GM12865 (cell line): ENCODE data around the gene TTK.

Experiments
- DNase-seq: peaks from one replicate; pipeline ENCODE4 v3.0.0; 2010; ENCODE audit warnings: low read depth
- H3K4me3 ChIP-seq: 2 replicates; pipeline ENCODE4 v1.5.1; 2011; ENCODE audit warnings: mild to moderate bottlenecking, low read depth, low read length, control low read depth
- CTCF ChIP-seq: IDR thresholded peaks from 2 replicates; pipeline ENCODE4 v1.5.1; 2011; ENCODE audit warnings: low read length, control low read depth, low read depth, inconsistent platforms; ENCODE audit not compliant: insufficient read depth; ENCODE audit errors: missing control alignments

The TTK gene

DNA sequence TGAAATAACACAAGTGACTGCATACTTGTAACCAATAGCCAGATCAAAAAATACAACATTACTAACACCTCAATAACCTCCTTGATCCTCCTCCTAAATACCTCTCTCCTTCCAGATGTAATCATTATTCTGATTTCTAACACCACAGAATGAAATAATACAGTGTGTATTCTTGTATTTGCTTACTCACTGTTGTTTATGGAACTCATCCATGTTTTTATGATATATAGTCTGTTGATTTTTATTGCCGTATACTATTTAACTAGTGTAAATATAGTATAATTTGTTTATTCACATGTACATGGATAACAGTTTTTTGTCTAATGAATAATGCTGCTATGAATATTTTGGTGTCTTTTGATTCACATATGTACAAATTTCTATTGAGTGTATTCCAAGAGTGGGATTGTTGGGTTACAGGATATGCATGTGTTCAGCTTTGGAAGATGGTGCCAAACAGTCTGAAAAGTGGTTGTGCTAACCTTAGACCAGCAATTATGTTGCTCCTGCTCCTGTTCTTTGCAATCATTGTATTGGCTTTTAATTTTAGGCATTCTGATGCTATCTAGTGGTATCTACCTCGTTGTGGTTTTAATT lies 11.5 kb downstream of the TTK start:
- no peak overlapping the region for H3K4me3 ChIP-seq
- TF ChIP-seq CTCF: no peak
- no peak for DNase-seq

- TF ChIP-seq CTCF: no peak
- no peak overlapping the region for H3K4me3 ChIP-seq
Observed at GRCh38 chr6:80020381-80021120, 16.1 kb downstream of the TTK start.

DNA sequence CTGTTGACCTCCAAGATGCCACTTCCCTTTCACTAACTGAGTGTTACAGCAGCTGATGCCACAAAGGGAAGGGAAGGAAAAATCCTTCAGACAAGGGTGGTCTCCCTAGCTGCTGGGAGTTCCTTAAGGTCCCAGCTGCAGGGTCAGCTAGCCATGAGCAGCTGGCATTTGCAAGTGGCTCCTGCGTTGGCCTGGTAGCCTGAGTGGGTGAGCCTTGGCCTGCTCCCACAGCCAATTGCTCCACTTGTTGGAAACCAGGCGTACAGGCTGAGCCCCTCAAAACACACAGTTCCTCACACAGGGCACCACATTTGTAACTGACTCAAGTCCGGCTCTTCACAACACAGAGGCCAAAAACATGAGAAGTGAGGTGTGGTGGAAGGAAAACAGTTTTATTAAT lies 16.7 kb downstream of the TTK start:
- TF ChIP-seq CTCF: no peak
- DNase-seq: no peak
- H3K4me3 ChIP-seq: no peak overlapping the region

More at GRCh38 chr6:80020381-80021120, 16.1 kb downstream of the TTK start:
- no peak for DNase-seq

GRCh38 chr6:80021591-80021990 lies 17.1 kb downstream of the TTK start:
- DNase-seq: no peak
- H3K4me3 ChIP-seq: no peak overlapping the region
- no peak for TF ChIP-seq CTCF

DNA sequence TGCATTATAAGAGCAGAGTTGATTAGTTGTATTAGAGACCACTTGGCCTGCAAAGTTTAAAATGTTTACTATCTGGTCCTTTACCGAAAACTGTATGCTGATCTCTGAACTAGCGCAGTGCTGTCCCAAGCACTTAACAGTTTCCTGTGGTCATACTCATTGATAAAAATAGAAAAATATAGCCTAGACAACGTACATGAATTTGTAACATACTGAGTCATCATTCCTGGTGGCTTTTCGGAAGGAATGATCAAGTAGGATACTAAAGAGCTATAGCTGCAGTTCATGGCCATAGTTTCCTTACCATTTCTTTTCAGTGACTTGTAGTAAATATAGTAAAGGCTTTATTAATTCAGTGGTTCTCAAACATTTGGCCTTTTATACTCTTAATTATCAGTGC lies 18.4 kb downstream of the TTK start:
- no peak for TF ChIP-seq CTCF
- no peak for DNase-seq
- H3K4me3 ChIP-seq: no peak overlapping the region

- no peak overlapping the region for H3K4me3 ChIP-seq
- DNase-seq: no peak
- no peak for TF ChIP-seq CTCF
Observed at GRCh38 chr6:80028589-80028988, 24.1 kb downstream of the TTK start.
